GM11168 (cell line): ENCODE data around the gene BMPR1A.
"Not testable (repeated sequence)": the region's sequence is repeated elsewhere in the genome, so short reads cannot be mapped to it uniquely, and the experiment has no call there.

Experiments
- in situ Hi-C: fragments of 300-500 bp; cut with MboI; formaldehyde crosslinking; loops from one replicate; pipeline ENCODE4 v1.12.0; 2022; ENCODE audit warnings: low sequenced_read_pairs; ENCODE audit not compliant: unreplicated experiment

The BMPR1A gene

DNA sequence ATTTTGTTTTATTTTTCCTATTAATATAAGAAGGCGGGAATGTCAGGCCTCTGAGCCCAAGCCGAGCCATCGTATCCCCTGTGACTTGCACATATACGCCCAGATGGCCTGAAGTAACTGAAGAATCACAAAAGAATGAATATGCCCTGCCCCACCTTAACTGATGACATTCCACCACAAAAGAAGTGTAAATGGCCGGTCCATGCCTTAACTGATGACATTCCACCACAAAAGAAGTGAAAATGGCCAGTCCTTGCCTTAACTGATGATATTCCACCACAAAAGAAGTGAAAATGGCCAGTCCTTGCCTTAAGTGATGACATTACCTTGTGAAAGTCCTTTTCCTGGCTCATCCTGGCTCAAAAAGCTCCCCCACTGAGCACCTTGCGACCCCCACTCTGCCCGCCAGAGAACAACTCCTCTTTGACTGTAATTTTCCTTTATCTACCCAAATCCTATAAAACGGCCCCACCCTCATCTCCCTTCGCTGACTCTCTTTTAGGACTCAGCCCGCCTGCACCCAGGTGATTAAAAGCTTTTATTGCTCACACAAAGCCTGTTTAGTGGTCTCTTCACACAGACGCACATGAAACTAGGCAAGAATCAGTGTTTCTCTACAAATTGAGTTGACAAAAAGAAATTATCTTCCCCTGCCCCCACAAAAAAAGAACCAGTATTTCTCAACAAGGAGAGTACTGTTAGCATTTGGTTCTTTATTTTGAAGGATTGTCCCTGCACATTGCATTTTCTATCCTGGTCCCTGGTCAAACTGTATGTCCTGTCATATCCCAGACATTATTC lies 108.8 kb downstream of the BMPR1A start:
- in situ Hi-C loops: not testable (repeated sequence)

DNA sequence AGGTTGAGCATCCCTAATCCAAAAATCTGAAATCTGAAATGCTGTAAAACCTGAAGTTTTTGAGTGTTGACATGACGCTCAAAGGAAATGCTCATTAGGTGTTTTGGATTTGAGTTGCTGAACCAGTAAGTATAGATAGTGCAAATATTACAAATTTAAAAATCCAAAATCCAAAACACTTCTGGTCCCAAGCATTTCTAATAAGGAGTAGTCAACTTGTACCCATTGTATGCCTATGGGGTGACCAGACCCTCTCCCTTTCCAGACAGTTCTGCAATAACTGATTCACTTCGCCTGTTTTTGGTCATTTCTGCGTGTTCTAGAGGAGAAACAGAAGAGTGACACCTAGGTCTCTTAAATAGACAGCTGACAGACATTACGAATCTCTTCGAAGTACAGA lies 110.7 kb downstream of the BMPR1A start:
- in situ Hi-C loops: no loop called here

DNA sequence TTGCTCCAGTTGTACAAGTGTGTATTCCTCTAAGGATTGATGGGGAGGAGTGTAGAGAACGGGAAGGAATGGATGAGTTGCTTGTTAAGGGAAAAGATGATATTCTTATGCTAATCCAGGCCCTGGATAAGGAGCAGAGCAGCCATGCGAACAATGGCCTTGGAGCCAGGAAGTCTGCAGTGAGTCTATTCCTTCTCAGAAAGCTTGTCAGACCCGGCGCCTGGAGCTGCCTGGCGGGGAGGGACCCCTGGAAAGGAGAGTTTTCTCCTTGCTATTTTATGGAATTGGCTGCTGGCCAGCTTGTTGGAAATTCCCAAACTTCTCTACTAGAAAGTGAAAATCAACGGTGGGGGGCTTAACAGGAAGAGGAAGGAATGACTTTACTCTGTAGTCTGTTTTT lies 111.9 kb downstream of the BMPR1A start:
- in situ Hi-C loops: no loop called here

DNA sequence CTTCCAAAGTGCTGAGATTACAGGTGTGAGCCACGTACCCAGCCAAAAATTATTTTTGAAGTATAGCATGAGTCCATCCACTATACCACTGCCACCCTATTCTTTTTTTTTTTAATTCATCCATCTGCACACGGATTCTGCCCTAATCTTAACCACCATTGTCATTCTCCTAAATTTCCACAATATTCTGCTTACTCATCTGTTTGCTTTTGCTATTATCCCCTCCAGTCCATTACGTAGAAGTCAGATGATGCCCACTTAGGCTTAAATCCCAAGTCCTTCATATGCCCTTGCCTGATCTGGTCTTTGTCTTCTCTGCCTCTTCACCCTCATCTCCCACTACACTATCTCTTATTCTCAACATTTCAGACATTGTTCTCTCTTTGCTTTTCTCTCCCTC lies 114.3 kb downstream of the BMPR1A start:
- in situ Hi-C loops: no loop called here

DNA sequence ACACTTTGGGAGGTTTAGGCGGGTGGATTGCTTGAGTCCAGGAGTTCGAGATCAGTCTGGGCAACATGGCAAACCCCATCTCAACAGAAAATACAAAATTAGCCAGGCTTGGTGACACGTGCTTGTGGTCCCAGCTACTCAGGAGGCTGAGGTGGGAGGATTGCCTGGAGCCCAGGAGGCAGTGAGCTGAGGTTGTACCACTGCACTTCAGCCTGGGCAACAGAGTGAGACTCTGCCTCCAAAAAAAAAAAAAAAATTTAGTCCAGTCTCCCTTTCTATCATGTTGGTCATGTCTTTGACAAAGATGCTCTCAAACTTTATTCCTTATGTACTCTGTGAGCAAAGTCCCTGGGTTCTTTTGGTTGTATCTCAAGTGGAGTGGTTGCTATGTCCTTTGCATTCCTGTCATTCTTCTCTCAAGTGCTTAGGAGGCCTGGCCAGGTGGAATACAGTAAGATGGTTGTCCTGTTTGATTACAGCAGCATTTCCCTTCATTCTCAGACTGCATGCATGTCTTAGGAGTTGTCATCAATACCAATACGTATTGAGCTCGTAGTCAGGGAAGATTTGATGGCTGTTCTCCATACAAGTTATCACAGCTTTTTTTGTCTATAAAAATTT lies 115.3 kb downstream of the BMPR1A start:
- in situ Hi-C loops: no loop called here

DNA sequence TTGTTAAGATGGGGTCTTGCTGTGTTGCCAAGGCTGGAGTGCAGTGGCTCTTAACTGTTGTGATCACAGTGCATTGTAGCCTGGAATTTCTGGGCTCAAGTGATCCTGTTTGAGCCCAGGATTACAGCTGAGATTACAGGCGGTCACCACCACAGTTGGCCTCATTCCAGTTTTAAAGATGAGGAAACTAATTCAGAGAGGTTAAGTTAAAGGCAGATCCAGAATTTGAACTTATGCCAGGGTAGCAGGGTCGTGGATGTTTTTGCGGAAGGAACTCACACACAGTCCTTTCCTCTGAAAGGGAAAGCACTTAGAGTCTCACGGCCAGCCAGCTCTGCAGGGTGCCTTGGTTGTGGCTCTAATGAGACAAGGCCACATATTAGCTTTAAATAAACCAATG lies 116.3 kb downstream of the BMPR1A start:
- in situ Hi-C loops: no loop called here

DNA sequence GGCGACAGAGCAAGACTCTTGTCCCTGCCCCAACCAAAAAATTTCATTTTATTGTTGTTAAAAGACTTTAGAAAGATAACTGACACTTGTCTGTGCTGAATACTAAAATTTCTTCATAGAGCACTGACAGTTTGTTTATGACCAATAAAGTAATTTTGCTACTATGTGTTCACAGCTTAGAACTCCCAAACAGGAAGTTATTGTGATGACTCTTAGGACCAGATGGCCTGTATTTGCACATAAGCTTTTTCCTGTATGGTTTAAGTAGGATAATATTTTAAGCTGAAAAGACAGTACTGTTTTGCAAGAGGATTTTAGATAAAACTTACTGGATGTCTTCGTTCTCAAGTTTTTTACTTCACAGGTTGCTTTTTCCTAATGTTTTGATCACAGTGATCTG lies 120.3 kb downstream of the BMPR1A start:
- in situ Hi-C loops: no loop called here

DNA sequence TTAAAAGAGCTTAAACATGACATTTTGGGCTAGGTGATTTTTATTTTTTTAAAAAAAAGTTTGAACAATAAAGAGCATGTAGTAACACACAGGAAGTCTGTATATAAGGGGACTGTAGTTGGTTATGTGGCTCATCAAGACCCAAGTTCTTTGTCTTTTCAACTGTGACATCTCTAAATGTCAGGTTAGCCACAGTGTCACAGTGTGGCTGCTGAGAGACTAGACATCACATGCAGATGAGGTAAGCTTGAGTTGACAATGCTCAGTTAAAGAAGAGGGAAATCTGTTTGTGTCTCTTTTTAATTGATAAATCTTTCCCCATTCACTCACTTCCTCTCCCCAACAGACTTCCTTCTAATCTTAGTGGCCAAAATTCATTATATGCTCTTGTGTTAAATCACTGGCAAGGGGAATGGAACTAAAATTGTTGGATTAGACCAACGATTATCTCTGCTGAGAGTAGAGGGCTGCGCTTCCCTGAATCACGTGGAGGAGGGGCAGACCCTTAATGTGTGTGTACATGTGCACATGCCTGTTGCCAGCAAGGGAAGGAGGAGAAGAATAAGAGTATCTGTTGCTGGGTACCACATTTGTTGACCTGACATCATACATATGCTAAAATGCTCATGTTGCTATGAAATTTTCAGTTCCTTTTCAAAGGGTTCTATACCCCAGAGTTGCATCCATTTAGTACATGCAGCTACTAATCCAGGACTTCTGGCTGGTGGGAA lies 122.7 kb downstream of the BMPR1A start:
- in situ Hi-C loops: no loop called here

DNA sequence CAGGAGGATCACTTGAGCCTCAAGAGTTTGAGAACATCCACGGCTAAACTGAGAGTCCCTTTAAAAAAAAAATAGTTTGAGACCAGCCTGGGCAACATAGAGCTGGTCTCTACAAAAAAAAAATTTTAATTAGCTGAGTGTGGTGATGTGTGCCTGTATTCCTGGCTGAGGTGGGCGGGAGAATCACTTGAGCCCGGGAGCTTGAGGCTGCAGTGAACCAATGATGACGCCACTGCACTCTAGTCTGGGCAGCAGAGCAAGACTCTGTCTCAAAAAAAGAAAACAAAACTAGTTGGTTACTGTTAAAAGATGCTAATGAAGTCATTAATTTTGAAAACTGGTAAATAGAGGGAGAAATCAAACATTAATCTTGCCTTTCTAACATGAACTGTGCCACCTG lies 124.6 kb downstream of the BMPR1A start:
- in situ Hi-C loops: no loop called here

DNA sequence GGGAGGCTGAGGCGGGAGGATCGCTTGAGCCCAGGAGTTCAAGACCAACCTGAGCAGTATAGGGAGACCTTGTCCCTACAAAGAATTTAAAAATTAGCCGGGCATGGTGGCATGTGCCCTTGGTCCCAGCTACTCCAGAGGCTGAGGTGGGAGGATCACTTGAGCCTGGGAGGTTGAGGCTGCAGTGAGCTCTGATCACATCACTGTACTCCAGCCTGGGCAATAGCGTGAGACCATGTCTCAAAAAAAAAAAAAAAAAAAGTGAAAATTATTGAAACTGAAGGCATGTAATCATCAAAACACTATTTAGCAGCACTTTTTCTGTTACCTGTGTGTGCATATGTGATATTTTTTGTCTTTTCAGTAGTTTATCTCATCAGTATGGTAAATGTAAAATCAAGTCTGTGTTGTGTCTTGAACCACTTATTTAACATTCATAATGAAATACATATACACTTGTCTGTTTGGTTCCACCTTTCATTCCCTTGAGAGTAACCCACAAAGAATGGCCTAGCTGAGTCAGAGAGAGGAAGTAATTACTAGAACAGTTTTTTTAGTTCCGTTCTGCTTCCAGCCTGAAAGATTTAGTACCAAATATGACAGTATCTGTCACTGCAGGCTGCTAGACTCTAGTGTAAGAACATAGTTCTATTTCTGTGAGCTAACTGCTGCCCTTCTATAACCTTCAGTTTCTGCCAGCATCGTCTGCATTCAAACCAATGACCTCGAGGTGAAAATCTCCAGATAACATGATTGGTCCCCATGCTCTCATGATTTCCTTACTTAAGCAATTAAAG lies 132.4 kb downstream of the BMPR1A start:
- in situ Hi-C loops: no loop called here

DNA sequence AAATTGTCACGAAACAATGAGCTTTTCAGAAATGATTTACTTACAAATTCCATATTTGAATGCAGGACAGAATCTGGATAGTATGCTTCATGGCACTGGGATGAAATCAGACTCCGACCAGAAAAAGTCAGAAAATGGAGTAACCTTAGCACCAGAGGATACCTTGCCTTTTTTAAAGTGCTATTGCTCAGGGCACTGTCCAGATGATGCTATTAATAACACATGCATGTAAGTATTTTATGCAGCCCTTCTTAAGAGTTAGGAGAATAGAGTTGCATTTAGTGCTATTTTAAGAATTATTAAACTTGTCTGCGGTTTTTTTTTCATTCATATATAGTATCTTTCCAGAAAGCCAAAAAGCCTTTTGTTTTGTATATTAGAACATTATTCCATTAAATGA lies 133.6 kb downstream of the BMPR1A start:
- in situ Hi-C loops: loop anchor here (5.0 kb wide), 1 partner anchor 193 kb away; no protein-coding TSS in a partner anchor

DNA sequence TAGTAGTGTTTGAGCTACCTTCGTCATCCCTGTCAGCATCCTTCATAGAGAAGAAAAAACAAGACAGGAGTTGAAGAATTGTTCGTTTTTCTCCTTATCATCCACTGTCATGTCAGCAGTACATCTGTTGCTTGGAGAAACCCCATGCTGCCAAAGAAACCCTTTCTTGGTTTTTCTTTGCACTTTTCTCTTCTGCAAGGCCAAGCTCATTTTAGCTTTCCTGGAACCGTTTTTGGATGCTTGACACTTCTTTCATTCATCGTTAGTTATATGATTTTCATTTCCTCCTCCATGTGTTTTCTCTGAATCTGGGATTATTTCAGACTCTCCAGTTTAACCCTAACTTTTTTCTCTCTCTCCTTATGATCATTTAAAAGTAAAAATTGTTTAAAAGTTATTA lies 142.1 kb downstream of the BMPR1A start:
- in situ Hi-C loops: no loop called here

DNA sequence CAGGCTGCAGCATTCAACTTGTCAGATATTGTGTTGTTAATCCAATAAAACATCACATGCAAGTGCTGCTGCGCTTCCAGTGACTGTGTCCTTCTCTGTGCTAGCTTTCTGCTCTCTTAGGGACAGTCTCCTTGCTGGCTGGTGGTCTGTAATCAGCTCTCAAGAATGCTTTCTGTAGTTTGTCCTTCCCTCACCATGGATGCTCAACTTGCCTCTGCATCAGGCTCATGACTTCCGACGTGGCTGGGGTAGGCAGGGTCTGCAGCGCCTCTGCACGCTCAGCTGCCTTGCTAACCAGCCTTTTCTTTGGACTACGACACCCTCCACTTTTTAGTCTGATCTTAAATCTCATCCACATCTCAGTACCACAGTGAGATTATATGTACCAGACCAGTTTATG lies 142.7 kb downstream of the BMPR1A start:
- in situ Hi-C loops: no loop called here

DNA sequence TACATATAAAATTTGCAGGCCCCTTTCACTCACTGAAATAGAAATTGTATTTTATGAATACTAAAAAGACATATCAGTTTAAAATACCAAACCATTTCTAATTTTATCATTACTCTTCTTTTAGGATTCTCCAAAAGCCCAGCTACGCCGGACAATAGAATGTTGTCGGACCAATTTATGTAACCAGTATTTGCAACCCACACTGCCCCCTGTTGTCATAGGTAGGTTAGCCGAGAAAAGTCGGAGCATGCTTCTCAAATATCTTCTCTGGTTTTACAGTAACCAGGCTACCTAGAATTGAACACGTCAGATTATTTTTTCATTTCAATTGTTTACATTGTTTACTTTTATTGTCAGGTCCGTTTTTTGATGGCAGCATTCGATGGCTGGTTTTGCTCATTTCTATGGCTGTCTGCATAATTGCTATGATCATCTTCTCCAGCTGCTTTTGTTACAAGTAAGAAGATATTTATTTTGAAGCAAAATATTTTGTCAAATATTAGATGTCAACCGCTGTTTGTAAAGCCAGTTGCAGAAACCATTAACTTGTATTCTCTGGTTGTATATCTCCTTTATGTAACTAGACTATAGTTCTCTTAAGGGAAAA lies 143.4 kb downstream of the BMPR1A start:
- in situ Hi-C loops: no loop called here

DNA sequence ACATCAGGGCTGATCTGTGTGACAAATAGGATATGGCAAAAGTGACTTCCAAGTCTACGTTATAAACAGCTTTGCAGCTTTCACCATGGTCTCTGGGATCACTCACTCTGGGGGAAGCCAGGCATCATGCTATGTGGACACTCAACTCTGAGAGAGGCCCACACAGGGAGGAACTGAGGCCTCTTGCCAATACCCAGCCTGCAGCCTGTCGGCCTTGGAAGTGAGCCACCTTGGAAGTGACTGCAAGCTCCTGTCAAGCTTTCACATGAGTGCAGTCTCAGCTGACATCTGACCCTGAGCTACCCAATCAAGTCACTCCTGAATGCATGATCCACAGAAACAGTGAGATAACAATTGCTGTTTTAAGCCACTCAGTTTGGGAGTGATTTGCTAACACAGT lies 144.5 kb downstream of the BMPR1A start:
- in situ Hi-C loops: no loop called here

DNA sequence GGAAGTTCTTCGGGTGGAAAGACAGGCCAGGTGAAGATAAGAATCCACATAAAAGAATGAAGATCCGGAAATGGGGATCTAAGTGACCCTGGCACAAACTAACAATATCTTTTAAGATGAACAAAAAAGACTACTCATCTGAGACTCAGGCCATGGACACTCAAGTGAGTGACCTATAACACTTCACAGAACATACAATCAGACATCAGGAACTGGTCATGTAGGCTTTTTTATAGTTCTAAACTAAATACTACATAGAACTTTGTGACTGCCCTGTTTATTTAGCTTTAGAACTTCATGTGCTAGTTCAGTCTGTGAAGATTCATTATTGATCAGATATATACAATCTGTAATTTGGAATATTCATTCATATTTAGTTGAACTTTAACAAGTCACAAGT lies 148.2 kb downstream of the BMPR1A start:
- in situ Hi-C loops: no loop called here

DNA sequence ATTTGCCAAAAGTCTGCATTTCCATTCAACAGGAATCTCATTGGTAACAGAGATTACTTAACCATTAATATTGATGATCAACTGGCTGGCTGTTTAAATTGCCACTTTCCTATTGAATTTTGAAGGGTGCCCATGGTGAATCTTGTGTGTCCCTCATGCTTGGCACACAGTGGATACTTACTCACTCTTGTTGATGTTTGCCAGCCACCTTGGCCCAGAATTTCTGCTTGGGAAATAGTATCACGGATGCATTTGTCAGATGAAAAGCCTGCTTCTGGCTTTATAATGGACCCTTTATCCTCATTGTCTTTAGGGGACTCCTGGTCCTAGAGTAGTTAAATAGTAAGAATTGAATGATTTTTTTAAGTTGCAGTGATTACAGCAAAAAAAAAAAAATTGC lies 149.0 kb downstream of the BMPR1A start:
- in situ Hi-C loops: no loop called here

DNA sequence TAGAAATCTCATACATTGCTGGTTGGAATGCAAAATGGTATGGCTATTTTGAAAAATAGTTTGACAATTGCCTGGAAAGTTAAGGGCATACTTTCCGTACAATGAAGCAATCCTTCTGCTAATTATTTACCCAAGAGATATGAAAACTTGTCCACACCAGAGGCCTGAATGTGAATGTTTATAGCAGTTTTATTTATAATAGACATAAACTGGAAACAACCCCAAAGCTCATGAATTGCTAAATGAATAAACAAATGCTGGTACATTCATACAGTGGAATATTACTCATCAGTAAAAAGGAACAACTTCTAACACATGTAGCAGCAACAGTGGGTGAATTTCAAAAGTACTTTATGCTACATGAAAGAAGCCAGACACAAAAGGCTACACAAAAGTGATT lies 158.3 kb downstream of the BMPR1A start:
- in situ Hi-C loops: no loop called here

DNA sequence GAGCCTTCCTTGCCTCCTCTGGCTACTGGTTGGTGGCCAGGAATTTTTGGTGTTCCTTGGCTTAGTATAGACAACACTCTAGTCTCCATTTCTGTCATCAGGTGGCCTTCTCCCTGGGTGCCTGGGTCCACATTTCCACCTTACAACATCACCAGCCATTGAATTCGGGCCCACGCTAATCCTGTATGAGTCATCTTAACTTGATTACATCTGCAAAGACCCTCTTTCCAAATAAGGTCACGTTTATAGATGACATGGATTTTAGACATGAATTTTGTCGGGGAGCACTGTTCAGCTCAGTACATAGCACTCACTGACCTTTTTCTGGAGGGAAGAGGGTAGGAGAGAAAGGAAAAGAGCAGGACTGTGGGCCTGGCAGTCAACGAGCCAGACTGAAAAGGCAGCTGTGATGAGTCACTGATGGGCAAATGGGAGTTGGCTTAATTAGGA lies 161.6 kb downstream of the BMPR1A start:
- in situ Hi-C loops: no loop called here

DNA sequence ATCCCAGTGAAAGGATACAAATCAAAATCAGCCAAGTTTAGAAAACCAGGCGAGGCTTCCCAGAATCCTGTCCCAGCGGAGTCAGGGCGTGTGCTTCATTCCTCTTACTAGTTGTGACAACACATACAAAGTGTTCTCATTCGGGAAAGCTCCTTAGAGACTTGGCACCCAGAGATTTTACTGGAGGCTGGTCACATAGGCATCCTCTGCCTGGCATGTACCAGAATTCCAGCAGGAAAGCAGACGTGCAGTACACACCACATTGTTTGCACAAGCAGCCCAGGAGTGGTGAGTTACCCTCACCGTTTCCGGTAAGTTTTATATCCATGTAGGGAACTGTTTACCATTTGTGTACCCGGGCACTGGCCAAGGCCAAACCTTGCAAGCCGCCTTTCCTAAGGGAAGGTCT lies 166.1 kb downstream of the BMPR1A start:
- in situ Hi-C loops: no loop called here
